Rectal smooth muscle tissue (tissue), 1 donor: ENCODE measurements around the gene PRSS1.
"Not testable (repeated sequence)": the region's sequence is repeated elsewhere in the genome, so short reads cannot be mapped to it uniquely, and the experiment has no call there.

ENCODE experiments used
- H3K27ac ChIP-seq: one replicate; pipeline ENCODE4 v1.7.0; 2013; ENCODE audit warnings: low read depth, low read length, inconsistent platforms
- H3K27me3 ChIP-seq: one replicate; pipeline ENCODE4 v1.7.0; 2013; ENCODE audit warnings: low read length; ENCODE audit not compliant: control insufficient read depth, insufficient read depth
- H3K36me3 ChIP-seq: one replicate; pipeline ENCODE4 v1.7.0; 2013; ENCODE audit warnings: low read length; ENCODE audit not compliant: control insufficient read depth, insufficient read depth
- H3K4me1 ChIP-seq: one replicate; pipeline ENCODE4 v1.7.0; 2013; ENCODE audit warnings: low read length; ENCODE audit not compliant: control insufficient read depth, insufficient read depth
- H3K4me3 ChIP-seq: one replicate; pipeline ENCODE4 v1.7.0; 2013; ENCODE audit warnings: low read length
- H3K9ac ChIP-seq: one replicate; pipeline ENCODE4 v1.7.0; 2013; ENCODE audit warnings: low read length

PRSS1 gene

DNA sequence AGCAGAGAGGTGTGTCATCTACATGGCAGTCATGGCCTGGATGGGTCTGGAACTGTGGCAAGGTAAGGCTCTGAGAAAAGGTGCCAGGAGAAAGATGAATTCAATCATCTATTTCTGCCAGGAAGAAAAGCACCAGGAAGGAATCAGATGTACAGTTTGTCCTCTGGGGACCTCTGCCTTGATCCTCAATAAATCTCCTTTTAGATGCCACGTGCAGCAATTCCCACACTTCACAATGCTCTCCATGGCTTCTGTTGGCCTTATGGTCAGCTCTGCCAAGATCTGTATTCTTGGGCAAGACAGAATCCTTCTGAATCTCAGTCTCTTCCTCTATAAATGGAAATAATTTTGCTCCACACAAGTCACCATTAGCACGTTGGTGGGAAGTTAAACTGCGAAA, 19.6 kb downstream of the PRSS1 start:
- H3K4me3 ChIP-seq, H3K27ac ChIP-seq, H3K4me1 ChIP-seq, H3K36me3 ChIP-seq, H3K27me3 ChIP-seq, H3K9ac ChIP-seq: not testable (repeated sequence)

DNA sequence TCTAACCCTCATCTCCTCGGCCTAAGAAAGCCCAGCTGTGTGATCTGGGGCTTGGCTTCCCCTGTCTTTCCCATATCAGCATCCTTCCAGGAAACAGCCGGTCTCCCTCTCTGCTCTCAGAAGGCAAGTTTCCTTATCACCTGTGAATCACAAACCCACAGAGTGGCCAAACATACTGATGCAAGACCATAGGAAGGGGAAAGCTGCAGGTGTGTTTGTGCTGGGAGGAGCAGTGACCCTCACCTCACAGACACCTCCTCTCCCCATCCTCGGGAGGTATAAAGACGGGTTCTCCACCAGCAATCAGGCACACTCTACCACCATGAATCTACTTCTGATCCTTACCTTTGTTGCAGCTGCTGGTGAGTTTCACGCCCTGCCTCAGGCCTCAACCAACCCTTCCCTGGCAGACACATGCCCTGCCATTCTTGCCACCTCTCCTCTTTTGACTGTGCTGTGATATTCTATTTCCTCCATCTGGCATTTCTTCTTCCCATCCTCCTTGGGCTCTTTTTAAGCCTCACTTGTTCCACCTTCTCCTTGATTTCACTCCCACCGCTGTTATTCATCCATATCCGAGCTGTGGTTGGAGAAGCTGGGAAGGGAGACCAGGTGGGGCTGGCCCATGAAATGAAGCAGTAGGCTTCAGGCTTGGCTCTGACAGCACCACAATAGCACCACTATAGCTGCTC, 21.5 kb downstream of the PRSS1 start, which contains the start of gene PRSS2:
PRSS2 (plus strand) TSS at position 310 of the 692 bp plus-strand sequence; CDS start at position 323, 13 bp downstream.
- Histone ChIP-seq H3K4me1 (no peaks in the 10 kb centered on the region), H3K27ac (no peak within 1 kb of the TSS), H3K36me3 (no peaks in the 10 kb centered on the region), H3K4me3 (no peak within 1 kb of the TSS), H3K9ac (no peak within 1 kb of the TSS), H3K27me3 (no peaks in the 10 kb centered on the region)

DNA sequence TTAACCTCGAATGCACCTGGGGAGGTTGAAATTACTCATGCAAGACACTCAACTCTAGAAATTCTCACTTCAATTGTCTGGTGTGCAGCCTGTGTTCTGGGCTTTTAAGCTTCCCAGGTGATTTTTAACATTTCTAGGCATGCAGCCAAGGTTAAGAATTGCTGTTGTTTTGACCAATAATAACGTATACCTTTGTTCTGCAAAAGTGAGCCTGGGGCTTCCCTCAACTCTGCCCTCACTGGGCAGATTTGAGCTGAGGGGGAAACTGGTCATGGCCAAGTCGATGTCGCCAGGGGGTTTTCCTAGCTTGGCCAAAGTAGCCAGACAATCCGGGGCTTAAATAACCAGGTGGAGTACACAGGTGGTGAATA, 22.1 kb downstream of the PRSS1 start:
- H3K4me1 ChIP-seq, result no peaks in the 10 kb centered on the region
- no peaks in the 10 kb centered on the region for H3K27me3 ChIP-seq
- H3K4me3 ChIP-seq, result no peak overlapping the region
- H3K27ac ChIP-seq, result no peak overlapping the region
- no peak overlapping the region for H3K9ac ChIP-seq
- H3K36me3 ChIP-seq, result no peaks in the 10 kb centered on the region

DNA sequence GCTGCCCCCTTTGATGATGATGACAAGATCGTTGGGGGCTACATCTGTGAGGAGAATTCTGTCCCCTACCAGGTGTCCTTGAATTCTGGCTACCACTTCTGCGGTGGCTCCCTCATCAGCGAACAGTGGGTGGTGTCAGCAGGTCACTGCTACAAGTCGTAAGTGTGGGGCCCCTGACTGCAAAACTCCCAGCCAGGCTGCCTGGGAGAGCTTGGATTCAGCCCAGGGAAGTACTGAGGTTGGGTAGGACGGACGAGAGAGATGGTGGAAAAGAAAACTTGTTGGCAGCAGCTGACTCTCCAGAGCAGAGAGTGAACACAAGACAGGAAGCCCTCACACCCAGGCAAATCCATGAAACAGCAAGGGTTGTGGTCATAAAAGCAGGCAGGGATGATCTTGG, 22.8 kb downstream of the PRSS1 start:
- H3K27ac ChIP-seq, result no peak overlapping the region
- no peaks in the 10 kb centered on the region for H3K36me3 ChIP-seq
- no peaks in the 10 kb centered on the region for H3K27me3 ChIP-seq
- no peaks in the 10 kb centered on the region for H3K4me1 ChIP-seq
- H3K9ac ChIP-seq, result no peak overlapping the region
- no peak overlapping the region for H3K4me3 ChIP-seq

DNA sequence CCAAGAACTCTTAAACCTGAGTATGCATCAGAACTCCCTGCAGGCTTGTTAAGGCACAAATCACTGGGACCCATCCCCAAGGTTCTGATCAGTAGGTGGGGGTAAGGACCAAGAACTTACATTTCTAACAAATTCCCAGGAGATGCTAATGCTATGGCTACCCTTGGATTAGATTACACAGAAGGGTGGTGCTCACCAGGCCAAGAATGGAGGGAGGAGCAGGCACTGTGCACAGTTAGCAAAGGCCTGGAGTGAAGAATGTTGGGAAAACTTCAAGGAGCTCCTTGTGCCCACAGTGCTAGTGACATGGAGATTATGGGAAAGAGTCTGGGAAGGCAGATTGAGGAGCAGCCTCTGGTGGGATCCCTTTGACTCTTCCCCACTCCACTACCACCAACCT, 23.4 kb downstream of the PRSS1 start:
- Histone ChIP-seq H3K27ac (no peak overlapping the region), H3K27me3 (no peaks in the 10 kb centered on the region), H3K9ac (no peak overlapping the region), H3K36me3 (no peaks in the 10 kb centered on the region), H3K4me3 (no peak overlapping the region), H3K4me1 (no peaks in the 10 kb centered on the region)

DNA sequence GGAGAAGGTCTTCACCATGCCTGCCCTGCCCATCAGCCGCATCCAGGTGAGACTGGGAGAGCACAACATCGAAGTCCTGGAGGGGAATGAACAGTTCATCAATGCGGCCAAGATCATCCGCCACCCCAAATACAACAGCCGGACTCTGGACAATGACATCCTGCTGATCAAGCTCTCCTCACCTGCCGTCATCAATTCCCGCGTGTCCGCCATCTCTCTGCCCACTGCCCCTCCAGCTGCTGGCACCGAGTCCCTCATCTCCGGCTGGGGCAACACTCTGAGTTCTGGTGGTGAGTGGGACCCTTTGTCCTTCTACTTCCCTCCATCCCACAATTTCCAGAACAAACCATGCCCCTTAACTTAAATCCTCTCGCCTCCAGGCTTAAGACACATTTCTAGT, 24.0 kb downstream of the PRSS1 start:
- Histone ChIP-seq H3K4me1 (no peaks in the 10 kb centered on the region), H3K9ac (no peak overlapping the region), H3K27me3 (no peaks in the 10 kb centered on the region), H3K27ac (no peak overlapping the region), H3K36me3 (no peaks in the 10 kb centered on the region), H3K4me3 (no peak overlapping the region)

DNA sequence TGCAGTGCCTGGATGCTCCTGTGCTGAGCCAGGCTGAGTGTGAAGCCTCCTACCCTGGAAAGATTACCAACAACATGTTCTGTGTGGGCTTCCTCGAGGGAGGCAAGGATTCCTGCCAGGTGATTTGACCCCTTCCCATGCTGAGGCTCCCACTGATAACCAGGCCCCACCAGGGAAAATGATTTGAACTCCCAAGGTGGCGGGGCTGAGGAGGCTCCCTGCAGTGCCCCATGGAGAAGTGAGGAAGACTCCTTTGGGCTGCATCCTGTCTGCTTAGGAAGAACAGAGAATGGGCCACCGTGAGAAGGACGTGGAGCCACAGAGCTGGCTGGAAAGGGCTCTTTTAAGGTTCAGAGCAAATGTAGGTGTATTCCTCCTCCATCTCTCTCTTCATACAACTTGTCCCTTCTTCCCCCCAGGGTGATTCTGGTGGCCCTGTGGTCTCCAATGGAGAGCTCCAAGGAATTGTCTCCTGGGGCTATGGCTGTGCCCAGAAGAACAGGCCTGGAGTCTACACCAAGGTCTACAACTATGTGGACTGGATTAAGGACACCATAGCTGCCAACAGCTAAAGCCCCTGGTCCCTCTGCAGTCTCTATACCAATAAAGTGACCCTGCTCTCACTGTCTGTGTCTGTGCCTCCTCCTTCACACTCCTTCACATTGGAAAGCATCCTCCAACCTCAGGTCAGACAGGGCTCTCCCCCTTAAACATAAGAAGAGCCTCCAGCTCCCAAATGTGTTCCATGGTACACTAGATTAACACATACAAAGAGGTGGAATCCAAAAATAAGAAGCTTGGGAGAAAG, 24.9 kb downstream of the PRSS1 start:
- H3K27me3 ChIP-seq, result no peaks in the 10 kb centered on the region
- no peaks in the 10 kb centered on the region for H3K4me1 ChIP-seq
- H3K27ac ChIP-seq, result no peak overlapping the region
- H3K4me3 ChIP-seq, result no peak overlapping the region
- H3K36me3 ChIP-seq, result no peaks in the 10 kb centered on the region
- H3K9ac ChIP-seq, result no peak overlapping the region

DNA sequence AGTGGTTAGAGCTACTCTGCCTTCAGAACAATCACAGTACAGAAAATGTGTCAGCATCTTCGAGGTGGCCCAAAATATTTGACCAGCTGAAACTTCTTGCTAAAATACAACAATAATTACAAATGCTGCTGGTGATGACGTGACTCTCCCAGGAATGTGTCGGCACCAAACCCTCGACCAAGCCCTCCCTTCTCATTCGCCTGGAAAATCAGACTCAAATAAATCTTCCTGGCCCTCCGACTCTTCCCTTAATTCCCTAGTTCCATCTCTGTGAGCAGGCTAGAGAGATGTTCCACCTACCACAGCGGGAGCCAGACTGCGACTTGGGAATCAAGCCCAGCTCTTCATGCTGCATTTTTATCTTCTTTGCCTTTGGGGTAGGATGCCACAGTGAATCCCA, 25.6 kb downstream of the PRSS1 start:
- H3K27ac ChIP-seq, result no peak overlapping the region
- H3K36me3 ChIP-seq, result no peaks in the 10 kb centered on the region
- H3K4me3 ChIP-seq, result no peak overlapping the region
- no peaks in the 10 kb centered on the region for H3K27me3 ChIP-seq
- H3K4me1 ChIP-seq, result no peaks in the 10 kb centered on the region
- H3K9ac ChIP-seq, result no peak overlapping the region

DNA sequence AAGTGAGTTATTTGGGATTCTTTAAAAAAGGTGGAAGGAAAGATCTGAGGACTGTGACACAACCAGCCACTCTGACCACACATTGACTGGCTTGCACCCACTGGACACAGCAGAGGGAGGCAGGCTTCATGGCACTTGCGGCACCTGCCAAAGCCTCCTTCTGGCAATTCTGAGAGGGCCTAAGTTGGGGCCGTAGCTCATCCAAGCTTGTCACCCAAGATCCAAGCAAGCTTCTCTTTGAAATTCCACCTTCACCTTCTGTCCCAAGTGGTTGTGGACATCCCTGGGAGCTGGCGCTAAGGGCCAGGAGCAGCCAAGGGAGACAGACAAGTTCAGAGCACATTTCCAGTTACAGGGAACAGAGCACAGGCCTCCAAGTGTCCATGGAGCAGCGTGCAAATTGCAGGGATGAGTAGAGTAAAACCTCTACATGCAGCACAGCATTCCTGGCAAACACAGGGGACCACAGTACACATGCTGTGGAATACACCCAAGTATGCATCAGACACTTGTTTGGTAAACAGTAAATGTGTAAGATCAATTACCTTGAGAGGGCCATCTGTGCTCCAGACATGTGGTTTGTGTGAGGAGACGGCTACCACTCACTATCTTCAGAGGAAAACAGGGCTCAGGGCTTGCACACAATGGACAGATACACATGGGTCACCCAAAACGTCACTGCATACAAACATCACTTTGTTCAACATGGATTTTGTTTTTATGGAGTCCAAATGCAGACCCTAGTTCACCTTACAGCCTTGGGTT, 26.3 kb downstream of the PRSS1 start:
- not testable (repeated sequence) for H3K4me3 ChIP-seq, H3K4me1 ChIP-seq, H3K36me3 ChIP-seq, H3K27ac ChIP-seq, H3K9ac ChIP-seq, H3K27me3 ChIP-seq

DNA sequence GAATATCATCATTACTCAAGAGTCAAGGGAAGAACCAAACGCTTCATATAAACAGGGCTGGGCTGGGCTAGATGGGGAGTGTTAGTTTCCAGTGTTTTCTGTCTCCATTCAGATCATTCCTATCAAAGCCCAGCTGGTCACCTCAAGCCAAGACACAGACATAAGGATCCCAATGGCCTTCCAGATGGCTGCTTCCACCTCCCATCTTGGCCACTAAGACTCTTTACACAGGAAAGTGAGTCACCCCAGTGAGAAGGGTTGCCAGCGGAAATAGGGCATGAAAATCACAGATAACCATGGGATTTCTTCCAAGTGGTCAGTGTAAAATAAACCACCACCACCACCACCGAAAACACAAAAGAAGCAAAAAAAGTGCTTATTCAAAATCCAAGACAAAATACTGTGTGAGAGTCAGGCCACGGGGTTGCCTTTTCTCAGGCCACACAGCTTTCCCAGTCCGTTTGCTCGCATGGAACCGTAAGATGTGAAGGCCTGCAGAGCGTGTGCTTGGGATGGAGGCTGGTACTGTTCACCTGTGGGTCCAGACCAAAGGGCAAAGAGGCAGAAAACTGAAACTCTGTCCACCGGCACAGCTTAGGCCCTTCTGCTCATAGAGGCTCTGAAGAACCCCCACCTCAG, 27.1 kb downstream of the PRSS1 start:
- no peak overlapping the region for H3K9ac ChIP-seq
- H3K27me3 ChIP-seq, result no peaks in the 10 kb centered on the region
- H3K4me1 ChIP-seq, result no peaks in the 10 kb centered on the region
- H3K4me3 ChIP-seq, result no peak overlapping the region
- H3K27ac ChIP-seq, result no peak overlapping the region
- no peaks in the 10 kb centered on the region for H3K36me3 ChIP-seq

DNA sequence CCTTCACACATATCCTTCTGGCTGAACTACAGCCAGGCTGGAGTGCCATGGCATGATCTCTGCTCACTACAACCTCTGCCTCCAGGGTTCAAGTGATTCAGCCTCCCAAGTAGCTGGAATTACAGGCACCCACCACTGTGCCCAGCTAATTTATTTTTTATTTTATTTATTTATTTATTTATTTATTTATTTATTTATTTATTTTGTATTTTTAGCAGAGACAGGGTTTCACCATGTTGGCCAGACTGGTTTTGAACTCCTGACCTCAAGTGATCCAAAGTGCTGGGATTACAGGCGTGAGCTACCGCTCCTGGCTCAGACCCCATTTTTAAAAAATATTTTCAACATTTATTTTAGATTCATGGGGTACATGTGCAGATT, 27.6 kb downstream of the PRSS1 start:
- not testable (repeated sequence) for H3K36me3 ChIP-seq, H3K27ac ChIP-seq, H3K4me3 ChIP-seq, H3K9ac ChIP-seq, H3K27me3 ChIP-seq, H3K4me1 ChIP-seq

DNA sequence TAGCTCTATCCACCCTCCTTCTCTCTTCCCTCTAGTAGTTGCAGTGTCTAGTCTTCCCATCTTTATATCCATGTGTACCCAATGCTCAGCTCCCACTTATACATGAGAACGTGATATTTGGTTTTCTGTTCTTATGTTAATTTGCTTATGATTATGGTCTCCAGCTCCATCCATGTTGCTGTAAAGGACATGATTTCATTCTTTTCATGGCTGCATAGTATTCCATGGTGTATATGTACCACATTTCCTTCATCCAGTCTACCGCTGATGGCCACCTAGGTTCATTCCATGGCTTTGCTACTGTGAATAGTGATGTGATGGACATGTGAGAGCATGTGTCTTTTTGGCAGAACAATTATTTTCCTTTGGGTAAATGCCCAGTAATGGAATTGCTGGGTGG, 28.0 kb downstream of the PRSS1 start:
- Histone ChIP-seq H3K27me3 (no peaks in the 10 kb centered on the region), H3K4me1 (no peaks in the 10 kb centered on the region), H3K9ac (no peak overlapping the region), H3K27ac (no peak overlapping the region), H3K4me3 (no peak overlapping the region), H3K36me3 (no peaks in the 10 kb centered on the region)
